Measurements from ENCODE around the gene MIOX.

DNA sequence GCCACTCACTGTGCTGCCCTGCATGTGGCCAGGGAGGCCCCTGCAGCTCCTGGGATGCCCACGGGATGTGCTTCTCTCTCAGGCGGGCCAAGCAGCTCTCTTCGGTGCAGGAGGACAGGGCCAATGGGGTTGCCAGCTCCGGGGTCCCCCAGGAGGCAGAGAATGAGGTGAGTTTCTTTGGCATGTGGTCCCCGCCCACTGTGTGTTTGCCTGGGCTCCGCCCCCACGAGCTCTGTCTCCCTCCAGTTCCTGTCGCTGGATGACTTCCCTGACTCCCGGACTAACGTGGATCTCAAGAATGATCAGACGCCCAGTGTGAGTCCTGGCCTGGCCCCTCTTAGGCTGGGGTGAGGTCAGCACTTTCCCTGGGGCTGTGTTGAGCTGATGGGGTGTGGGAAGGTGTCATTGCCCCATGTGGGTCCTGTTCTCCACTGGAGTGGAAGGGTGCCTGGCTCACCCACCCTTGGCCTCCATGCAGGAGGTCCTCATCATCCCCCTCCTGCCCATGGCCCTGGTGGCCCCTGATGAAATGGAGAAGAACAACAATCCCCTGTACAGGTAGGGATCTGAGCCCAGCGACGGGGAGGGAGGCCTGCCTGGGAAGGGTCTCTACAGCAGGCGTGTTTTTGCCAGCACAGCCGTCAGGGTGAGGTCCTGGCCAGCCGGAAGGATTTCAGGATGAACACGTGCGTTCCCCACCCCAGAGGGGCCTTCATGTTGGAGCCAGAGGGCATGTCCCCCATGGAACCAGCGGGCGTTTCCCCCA, 31.0 kb downstream of the MIOX start:
- TF ChIP-seq, protein P1, sequence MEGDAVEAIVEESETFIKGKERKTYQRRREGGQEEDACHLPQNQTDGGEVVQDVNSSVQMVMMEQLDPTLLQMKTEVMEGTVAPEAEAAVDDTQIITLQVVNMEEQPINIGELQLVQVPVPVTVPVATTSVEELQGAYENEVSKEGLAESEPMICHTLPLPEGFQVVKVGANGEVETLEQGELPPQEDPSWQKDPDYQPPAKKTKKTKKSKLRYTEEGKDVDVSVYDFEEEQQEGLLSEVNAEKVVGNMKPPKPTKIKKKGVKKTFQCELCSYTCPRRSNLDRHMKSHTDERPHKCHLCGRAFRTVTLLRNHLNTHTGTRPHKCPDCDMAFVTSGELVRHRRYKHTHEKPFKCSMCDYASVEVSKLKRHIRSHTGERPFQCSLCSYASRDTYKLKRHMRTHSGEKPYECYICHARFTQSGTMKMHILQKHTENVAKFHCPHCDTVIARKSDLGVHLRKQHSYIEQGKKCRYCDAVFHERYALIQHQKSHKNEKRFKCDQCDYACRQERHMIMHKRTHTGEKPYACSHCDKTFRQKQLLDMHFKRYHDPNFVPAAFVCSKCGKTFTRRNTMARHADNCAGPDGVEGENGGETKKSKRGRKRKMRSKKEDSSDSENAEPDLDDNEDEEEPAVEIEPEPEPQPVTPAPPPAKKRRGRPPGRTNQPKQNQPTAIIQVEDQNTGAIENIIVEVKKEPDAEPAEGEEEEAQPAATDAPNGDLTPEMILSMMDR (IDR thresholded peaks at IDR 0.05): no peak
- TF ChIP-seq POLR2A (IDR thresholded peaks at IDR 0.05): no peak

Measured in lower leg skin (tissue), 3 donors.